Stimulated activated naive B cell treated with anti-CD40 and anti-IgM and Interleukin-4, amounts not matched to agents 10 μg/mL and 1 μg/mL and 100 μg/mL, for 72 hours (primary cell): Measurements from ENCODE around the gene CTF1.
"Not testable (repeated sequence)": the region's sequence is repeated elsewhere in the genome, so short reads cannot be mapped to it uniquely, and the experiment has no call there.

Experiments
- ATAC-seq, 2 donors: fragments of 150-1000 bp; cut with Tn5 transposase; replicated peaks; 2 replicates each; pipeline ENCODE4 v1.10.0; 2021; ENCODE audit warnings: moderate library complexity in 1 of 2
- DNase-seq: peaks from one replicate; pipeline ENCODE4 v3.0.0; 2021
- H3K27ac Mint-ChIP-seq: one replicate; pipeline ENCODE4 v1.8.0; 2022; ENCODE audit warnings: mild to moderate bottlenecking, mixed read lengths
- H3K27me3 Mint-ChIP-seq, 2 donors: one replicate each; pipeline ENCODE4 v1.8.0; 2022; ENCODE audit warnings: mixed read lengths in 2 of 2
- H3K36me3 Mint-ChIP-seq, 2 donors: one replicate each; pipeline ENCODE4 v1.8.0; 2022; ENCODE audit warnings: mixed read lengths in 2 of 2, mild to moderate bottlenecking in 1 of 2
- H3K4me1 Mint-ChIP-seq, 2 donors: one replicate each; pipeline ENCODE4 v1.8.0; 2022; ENCODE audit warnings: mixed read lengths in 2 of 2, mild to moderate bottlenecking in 1 of 2
- H3K4me3 Mint-ChIP-seq, 2 donors: one replicate each; pipeline ENCODE4 v1.8.0; 2022; ENCODE audit warnings: mild to moderate bottlenecking in 2 of 2, mixed read lengths in 2 of 2, moderate library complexity in 1 of 2
- H3K9me3 Mint-ChIP-seq, 2 donors: one replicate each; pipeline ENCODE4 v1.8.0; 2022; ENCODE audit warnings: mixed read lengths in 2 of 2, mild to moderate bottlenecking in 1 of 2

Gene CTF1

GRCh38 chr16:30896261-30896888, at the start of gene CTF1:
Gene CTF1 (plus strand): TSS chr16:30896614. CDS start chr16:30896644, 30 bp downstream.
- H3K36me3 Mint-ChIP-seq: peaks cover 6 to 12% of the 10 kb centered on the region in 2 donors
- peak within 1 kb of the TSS; percentile 95 for H3K27ac Mint-ChIP-seq
- no peaks in the 10 kb centered on the region for H3K9me3 Mint-ChIP-seq
- peak within 1 kb of the TSS; percentile 90 to 94 for H3K4me3 Mint-ChIP-seq
- peaks cover 35 to 50% of the 10 kb centered on the region in 2 donors for H3K4me1 Mint-ChIP-seq
- ATAC-seq: peak; percentile 5 to 8
- DNase-seq: no peak
- no peaks in the 10 kb centered on the region for H3K27me3 Mint-ChIP-seq

GRCh38 chr16:30846649-30847402, 49.6 kb upstream of the CTF1 start:
- H3K27me3 Mint-ChIP-seq: no peaks in the 10 kb centered on the region

GRCh38 chr16:30850246-30850645, 46.2 kb upstream of the CTF1 start:
- Mint-ChIP-seq H3K27ac (no peak overlapping the region), H3K4me1 (peaks cover under 1 to 4% of the 10 kb centered on the region in 2 donors), H3K9me3 (no peaks in the 10 kb centered on the region), H3K36me3 (peaks cover 7 to 8% of the 10 kb centered on the region in 2 donors), H3K27me3 (no peaks in the 10 kb centered on the region), H3K4me3 (no peak overlapping the region)
- ATAC-seq (no peak), DNase-seq (no peak)

More at GRCh38 chr16:30846649-30847402, 49.6 kb upstream of the CTF1 start:
- no peak overlapping the region for H3K4me3 Mint-ChIP-seq
- ATAC-seq: no peak
- peaks cover 12 to 18% of the 10 kb centered on the region in 2 donors for H3K4me1 Mint-ChIP-seq
- H3K36me3 Mint-ChIP-seq: no peaks in the 10 kb centered on the region
- no peak for DNase-seq
- H3K27ac Mint-ChIP-seq: no peak overlapping the region
- no peaks in the 10 kb centered on the region for H3K9me3 Mint-ChIP-seq

GRCh38 chr16:30853758-30854157, 42.7 kb upstream of the CTF1 start:
- ATAC-seq: no peak
- no peaks in the 10 kb centered on the region for H3K4me1 Mint-ChIP-seq
- no peak for DNase-seq
- no peaks in the 10 kb centered on the region for H3K27me3 Mint-ChIP-seq
- H3K27ac Mint-ChIP-seq: no peak overlapping the region
- H3K4me3 Mint-ChIP-seq: no peak overlapping the region
- no peaks in the 10 kb centered on the region for H3K9me3 Mint-ChIP-seq
- peaks cover 8% of the 10 kb centered on the region in 2 donors for H3K36me3 Mint-ChIP-seq

- no peak for ATAC-seq
- Mint-ChIP-seq H3K4me3 (no peak overlapping the region), H3K4me1 (no peaks in the 10 kb centered on the region), H3K9me3 (no peaks in the 10 kb centered on the region), H3K36me3 (peaks cover 8% of the 10 kb centered on the region in 2 donors), H3K27me3 (no peaks in the 10 kb centered on the region), H3K27ac (no peak overlapping the region)
- DNase-seq: no peak
Measured at GRCh38 chr16:30858111-30858495, 38.3 kb upstream of the CTF1 start.

- H3K36me3 Mint-ChIP-seq: peaks cover under 1 to 1% of the 10 kb centered on the region in 2 donors
- DNase-seq (no peak), ATAC-seq (no peak)
- H3K27me3 Mint-ChIP-seq: no peaks in the 10 kb centered on the region
- no peak overlapping the region for H3K27ac Mint-ChIP-seq
- H3K4me1 Mint-ChIP-seq: no peaks in the 10 kb centered on the region
- no peak overlapping the region for H3K4me3 Mint-ChIP-seq
- H3K9me3 Mint-ChIP-seq: no peaks in the 10 kb centered on the region
Measured at GRCh38 chr16:30858829-30859423, 37.5 kb upstream of the CTF1 start.

GRCh38 chr16:30860729-30861128, 35.7 kb upstream of the CTF1 start:
- not testable (repeated sequence) for H3K4me1 Mint-ChIP-seq, H3K27ac Mint-ChIP-seq, ATAC-seq, H3K36me3 Mint-ChIP-seq, H3K9me3 Mint-ChIP-seq, DNase-seq, H3K4me3 Mint-ChIP-seq, H3K27me3 Mint-ChIP-seq

GRCh38 chr16:30863178-30863577, 33.2 kb upstream of the CTF1 start:
- not testable (repeated sequence) for ATAC-seq, H3K27ac Mint-ChIP-seq, H3K4me3 Mint-ChIP-seq, DNase-seq, H3K4me1 Mint-ChIP-seq, H3K36me3 Mint-ChIP-seq, H3K9me3 Mint-ChIP-seq, H3K27me3 Mint-ChIP-seq

GRCh38 chr16:30866031-30866430, 30.4 kb upstream of the CTF1 start:
- peaks cover 3 to 6% of the 10 kb centered on the region in 2 donors for H3K4me1 Mint-ChIP-seq
- H3K9me3 Mint-ChIP-seq: no peaks in the 10 kb centered on the region
- ATAC-seq: no peak
- peaks cover 0 to 4% of the 10 kb centered on the region in 2 donors for H3K36me3 Mint-ChIP-seq
- DNase-seq: no peak
- peak overlapping the region; percentile 65 for H3K27ac Mint-ChIP-seq
- H3K27me3 Mint-ChIP-seq: no peaks in the 10 kb centered on the region
- no peak overlapping the region for H3K4me3 Mint-ChIP-seq

GRCh38 chr16:30867747-30868146, 28.7 kb upstream of the CTF1 start:
- H3K36me3 Mint-ChIP-seq: peaks cover 3 to 11% of the 10 kb centered on the region in 2 donors
- peaks cover 11 to 16% of the 10 kb centered on the region in 2 donors for H3K4me1 Mint-ChIP-seq
- H3K4me3 Mint-ChIP-seq: no peak overlapping the region
- DNase-seq (no peak), ATAC-seq (peak; percentile 52 to 59)
- H3K27me3 Mint-ChIP-seq: no peaks in the 10 kb centered on the region
- no peaks in the 10 kb centered on the region for H3K9me3 Mint-ChIP-seq
- H3K27ac Mint-ChIP-seq: no peak overlapping the region

GRCh38 chr16:30870904-30871303, 25.5 kb upstream of the CTF1 start:
- no peak overlapping the region for H3K4me3 Mint-ChIP-seq
- H3K27ac Mint-ChIP-seq: peak overlapping the region; percentile 51
- H3K4me1 Mint-ChIP-seq: peaks cover 22 to 31% of the 10 kb centered on the region in 2 donors
- H3K36me3 Mint-ChIP-seq: peaks cover 8 to 16% of the 10 kb centered on the region in 2 donors
- DNase-seq: no peak
- H3K9me3 Mint-ChIP-seq: no peaks in the 10 kb centered on the region
- H3K27me3 Mint-ChIP-seq: no peaks in the 10 kb centered on the region
- ATAC-seq: no peak

- H3K4me1 Mint-ChIP-seq: peaks cover 33 to 45% of the 10 kb centered on the region in 2 donors
Measured at GRCh38 chr16:30874244-30874820, 22.1 kb upstream of the CTF1 start.

GRCh38 chr16:30874821-30875717, 21.3 kb upstream of the CTF1 start:
- peaks cover 33 to 45% of the 10 kb centered on the region in 2 donors for H3K4me1 Mint-ChIP-seq
- H3K36me3 Mint-ChIP-seq: peaks cover 18 to 31% of the 10 kb centered on the region in 2 donors
- peak overlapping the region; percentile 96 to 99 for H3K4me3 Mint-ChIP-seq

More at GRCh38 chr16:30874244-30874820, 22.1 kb upstream of the CTF1 start:
- H3K27me3 Mint-ChIP-seq: no peaks in the 10 kb centered on the region
- peak overlapping the region; percentile 96 to 99 for H3K4me3 Mint-ChIP-seq
- ATAC-seq (no peak), DNase-seq (no peak)
- no peaks in the 10 kb centered on the region for H3K9me3 Mint-ChIP-seq
- H3K36me3 Mint-ChIP-seq: peaks cover 18 to 31% of the 10 kb centered on the region in 2 donors
- peak overlapping the region; percentile 98 for H3K27ac Mint-ChIP-seq

More at GRCh38 chr16:30874821-30875717, 21.3 kb upstream of the CTF1 start:
- no peaks in the 10 kb centered on the region for H3K9me3 Mint-ChIP-seq
- H3K27ac Mint-ChIP-seq: peak overlapping the region; percentile 98
- H3K27me3 Mint-ChIP-seq: no peaks in the 10 kb centered on the region
- ATAC-seq (peak; percentile 82 to 89), DNase-seq (peak; percentile 93)
